Upper lobe of right lung (tissue), 1 donor: ENCODE results near the gene CD38. TPM values are rescaled to one million over a fixed set of nuclear protein-coding genes. Genes with fewer than 3 reads are reported as not detected.

ENCODE experiments used
- ATAC-seq: fragments of 200-7000 bp; cut with Tn5 transposase; one replicate; pipeline ENCODE4 v1.9.1; 2020; ENCODE audit warnings: mild to moderate bottlenecking, moderate library complexity
- DNase-seq: peaks from one replicate; pipeline ENCODE4 v3.0.0-alpha.2; 2020
- H3K27ac ChIP-seq: fragments of 200-600 bp; one replicate; pipeline ENCODE4 v1.8.0; 2022
- H3K27me3 ChIP-seq: fragments of 200-600 bp; one replicate; pipeline ENCODE4 v1.8.0; 2022; ENCODE audit warnings: mild to moderate bottlenecking
- H3K36me3 ChIP-seq: fragments of 200-600 bp; one replicate; pipeline ENCODE4 v1.8.0; 2022
- H3K4me1 ChIP-seq: fragments of 200-600 bp; one replicate; pipeline ENCODE4 v1.8.0; 2022
- H3K4me3 ChIP-seq: fragments of 200-600 bp; one replicate; pipeline ENCODE4 v1.8.0; 2022; ENCODE audit warnings: mild to moderate bottlenecking
- H3K9me3 ChIP-seq: fragments of 200-600 bp; one replicate; pipeline ENCODE4 v1.8.0; 2022
- CTCF ChIP-seq: fragments of 200-600 bp; IDR thresholded peaks from one replicate; pipeline ENCODE4 v1.8.0; 2022; ENCODE audit warnings: antibody characterized with exemption
- intact Hi-C: fragments of 100-400 bp; cut with DNase I; formaldehyde crosslinking; loops from one replicate; pipeline ENCODE4 v1.11.0; 2022
- total RNA-seq: library from RNA; stranded (reverse); fragmentation: NEBNext Ultra II Directional; extraction: Animal tissue kit (Norgen Biotek cat#: 25700); gene quantifications from one replicate; pipeline ENCODE4 v1.2.1, GENCODE V29; 2021
- donor health status: DM: no; HTN: yes; CAD: no; lungs with severe emphysema.

CD38 gene
- total RNA-seq, 1 donor from 2014 or later = 2.4 TPM

GRCh38 chr4:15765910-15766697 is 12.0 kb upstream of the CD38 start:
- H3K27ac ChIP-seq = no peak overlapping the region
- TF ChIP-seq CTCF = no peak
- DNase-seq = no peak
- no peak for ATAC-seq
- no peaks in the 10 kb centered on the region for H3K27me3 ChIP-seq
- H3K9me3 ChIP-seq = no peaks in the 10 kb centered on the region
- intact Hi-C loops = no loop called here
- H3K36me3 ChIP-seq = no peaks in the 10 kb centered on the region
- H3K4me3 ChIP-seq = no peak overlapping the region
- no peaks in the 10 kb centered on the region for H3K4me1 ChIP-seq

GRCh38 chr4:15766821-15767220 is 11.3 kb upstream of the CD38 start:
- DNase-seq (no peak), ATAC-seq (no peak)
- no peak for TF ChIP-seq CTCF

GRCh38 chr4:15769202-15769601 is 8.9 kb upstream of the CD38 start:
- no peak for DNase-seq
- ATAC-seq = no peak
- Histone ChIP-seq H3K4me3 (no peak overlapping the region), H3K27ac (no peak overlapping the region), H3K4me1 (no peaks in the 10 kb centered on the region), H3K36me3 (no peaks in the 10 kb centered on the region), H3K9me3 (no peaks in the 10 kb centered on the region), H3K27me3 (no peaks in the 10 kb centered on the region)
- intact Hi-C loops = no loop called here
- TF ChIP-seq CTCF = no peak

More at GRCh38 chr4:15766821-15767220, 11.3 kb upstream of the CD38 start:
- Histone ChIP-seq H3K4me1 (no peaks in the 10 kb centered on the region), H3K4me3 (no peak overlapping the region), H3K9me3 (no peaks in the 10 kb centered on the region), H3K36me3 (no peaks in the 10 kb centered on the region), H3K27ac (no peak overlapping the region), H3K27me3 (no peaks in the 10 kb centered on the region)
- intact Hi-C loops = no loop called here

DNA sequence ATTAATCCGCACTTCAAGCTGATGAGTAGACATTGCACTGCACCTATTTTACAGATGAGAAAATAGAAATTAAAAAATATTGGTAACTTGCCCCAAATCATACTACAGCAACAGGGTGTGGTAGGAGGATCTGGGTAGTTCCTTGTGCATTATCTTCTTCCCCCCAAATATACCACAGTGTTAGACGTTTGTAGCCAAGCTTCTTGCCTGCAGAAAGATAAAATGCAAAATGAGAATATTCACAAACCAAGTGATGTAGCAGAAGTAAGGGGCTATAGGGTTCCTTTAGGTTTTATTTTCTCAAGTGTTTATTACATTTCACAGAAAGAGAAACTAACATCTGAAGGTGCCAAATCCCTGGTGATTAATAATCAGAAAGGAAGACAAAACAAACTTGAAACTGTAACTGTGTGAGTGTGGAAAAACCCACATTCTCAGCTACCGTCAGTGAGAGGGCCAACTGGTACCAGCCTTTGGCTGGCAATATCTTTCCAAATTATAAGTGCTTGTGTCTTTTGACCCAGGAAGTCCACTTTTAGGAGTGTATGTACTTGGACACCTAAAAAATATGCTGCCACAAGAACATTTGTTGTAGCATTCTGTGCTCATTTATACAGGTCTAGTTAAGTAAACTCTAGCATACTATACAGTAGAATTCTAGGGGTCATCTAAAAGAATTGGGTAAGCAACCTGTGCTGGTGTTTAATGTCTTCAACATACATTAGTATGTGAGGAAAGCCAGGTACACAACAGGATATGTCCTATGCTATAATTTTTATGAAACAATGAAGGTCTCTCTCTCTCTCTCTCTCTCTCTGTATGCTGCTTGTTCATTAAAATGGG is 6.7 kb upstream of the CD38 start:
- no peaks in the 10 kb centered on the region for H3K4me1 ChIP-seq
- ATAC-seq (no peak), DNase-seq (no peak)
- H3K36me3 ChIP-seq = no peaks in the 10 kb centered on the region
- intact Hi-C loops = no loop called here
- no peak for TF ChIP-seq CTCF
- H3K4me3 ChIP-seq = no peak overlapping the region
- H3K27me3 ChIP-seq = no peaks in the 10 kb centered on the region
- no peak overlapping the region for H3K27ac ChIP-seq
- no peaks in the 10 kb centered on the region for H3K9me3 ChIP-seq

DNA sequence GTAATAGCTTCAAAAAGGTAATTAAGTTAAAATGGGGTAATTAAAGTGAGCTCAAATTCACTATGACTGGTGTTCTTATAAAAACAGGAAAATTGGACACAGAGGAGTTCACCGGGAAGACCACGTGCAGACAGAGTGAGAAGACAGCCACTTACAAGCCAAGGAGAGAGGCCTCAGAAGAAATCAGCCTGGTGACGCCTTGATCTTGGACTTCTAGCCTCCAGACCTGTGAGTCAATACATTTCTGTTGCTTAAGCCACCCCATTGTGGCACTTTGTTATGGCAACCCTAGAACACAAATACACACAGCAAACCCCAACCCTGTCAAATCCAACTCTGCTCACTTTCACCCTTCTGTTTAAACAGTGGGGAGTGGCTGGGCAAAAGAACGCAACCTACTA is 4.1 kb upstream of the CD38 start:
- TF ChIP-seq CTCF = no peak
- DNase-seq (no peak), ATAC-seq (peak; percentile 85)
- intact Hi-C loops = no loop called here
- Histone ChIP-seq H3K27me3 (no peaks in the 10 kb centered on the region), H3K36me3 (no peaks in the 10 kb centered on the region), H3K4me1 (peaks cover 5% of the 10 kb centered on the region), H3K9me3 (no peaks in the 10 kb centered on the region), H3K4me3 (no peak overlapping the region), H3K27ac (no peak overlapping the region)
